ENCODE measurements around the gene PRR12.

The PRR12 gene

DNA sequence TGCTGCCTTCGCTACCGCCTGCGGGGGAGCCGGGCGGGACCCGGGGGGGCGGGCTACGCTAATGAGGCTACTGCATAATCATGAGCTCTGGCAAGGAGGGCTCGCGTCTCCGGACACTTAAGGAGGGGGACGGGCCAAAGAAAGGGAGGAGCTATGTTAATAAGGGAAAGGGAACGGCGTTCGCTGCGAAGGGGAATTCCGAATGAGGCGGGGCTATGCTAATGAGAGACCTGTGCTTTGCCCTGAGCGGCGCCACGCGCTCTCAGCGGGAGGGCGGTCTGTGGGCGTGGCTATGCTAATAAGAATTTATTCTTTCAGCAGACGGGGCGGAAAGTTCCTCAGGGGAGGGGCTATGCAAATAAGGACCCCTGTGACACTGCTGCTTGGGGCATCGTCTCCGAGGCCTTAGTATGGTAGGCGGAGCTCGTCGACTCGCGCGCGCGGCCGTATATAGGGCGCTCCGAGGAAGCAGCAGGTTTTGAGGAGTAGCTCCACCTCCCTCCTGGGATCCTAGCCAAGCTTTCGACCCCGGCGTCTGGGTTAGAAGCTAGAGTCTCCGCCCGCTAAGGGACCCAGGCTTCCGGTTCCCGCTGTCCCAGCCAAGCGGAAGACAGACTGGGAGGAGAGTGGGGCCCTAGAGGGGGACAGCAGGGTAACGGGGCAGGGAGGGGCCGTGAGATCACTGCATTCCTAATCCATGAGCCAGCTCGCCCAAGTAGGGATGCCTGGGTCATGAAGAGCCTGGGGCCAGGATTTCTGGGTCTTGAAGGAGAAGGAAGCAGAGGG, 49.3 kb downstream of the PRR12 start, which contains the start of gene RRAS:
Gene RRAS, minus strand, starts transcription at position 31 of the 786 bp plus-strand sequence. CDS start 45 bp downstream, outside the sequence.
- peak within 1 kb of the TSS; percentile 73 for H3K4me3 ChIP-seq (ENCODE audit: low read depth, low read length)

DNA sequence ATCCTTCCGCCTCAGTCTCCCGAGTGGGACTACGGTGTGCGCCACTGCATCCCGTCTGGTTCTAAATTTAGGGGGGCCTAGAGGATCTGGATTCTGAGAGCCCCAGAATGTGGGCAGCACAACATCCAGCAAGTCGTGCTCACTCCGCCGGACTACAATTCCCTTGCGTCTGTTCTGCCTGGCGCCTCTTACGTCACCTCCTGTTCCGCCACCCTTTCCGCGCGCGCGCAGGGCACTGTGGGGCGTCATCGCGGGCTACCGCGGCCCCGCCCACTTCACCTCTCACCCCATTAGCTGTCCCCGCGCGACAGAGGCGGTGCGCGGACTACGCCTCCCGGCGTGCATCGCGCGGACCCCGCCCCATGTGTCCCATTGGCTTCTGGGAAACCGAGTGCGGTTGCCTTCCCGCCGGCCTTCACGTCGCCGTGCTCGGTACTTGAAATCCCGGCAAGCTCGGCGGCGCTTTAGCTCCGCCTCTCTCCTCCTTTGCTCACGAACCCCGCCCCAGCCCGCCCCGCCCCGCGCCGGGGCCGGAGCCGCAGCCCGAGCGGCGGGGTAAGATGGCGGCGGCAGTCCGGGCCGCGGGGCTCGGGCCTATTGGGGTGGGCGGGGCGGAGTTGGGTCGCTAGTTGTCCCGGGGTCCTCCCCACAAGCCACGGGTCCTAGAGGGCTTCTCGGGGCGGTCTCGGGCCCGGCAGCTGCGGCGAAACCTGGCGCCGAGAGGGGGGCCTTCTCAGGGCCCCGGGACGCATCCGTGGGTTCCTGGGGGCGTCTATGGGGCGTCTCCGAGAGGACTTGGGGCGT, 50.9 kb downstream of the PRR12 start, which contains the start of gene SCAF1:
Gene SCAF1, plus strand, starts transcription at position 522 of the 804 bp plus-strand sequence. CDS start 2,818 bp downstream, outside the sequence.
- peak within 1 kb of the TSS; percentile 97 for H3K4me3 ChIP-seq (ENCODE audit: low read depth, low read length)
- TF ChIP-seq, protein P1, sequence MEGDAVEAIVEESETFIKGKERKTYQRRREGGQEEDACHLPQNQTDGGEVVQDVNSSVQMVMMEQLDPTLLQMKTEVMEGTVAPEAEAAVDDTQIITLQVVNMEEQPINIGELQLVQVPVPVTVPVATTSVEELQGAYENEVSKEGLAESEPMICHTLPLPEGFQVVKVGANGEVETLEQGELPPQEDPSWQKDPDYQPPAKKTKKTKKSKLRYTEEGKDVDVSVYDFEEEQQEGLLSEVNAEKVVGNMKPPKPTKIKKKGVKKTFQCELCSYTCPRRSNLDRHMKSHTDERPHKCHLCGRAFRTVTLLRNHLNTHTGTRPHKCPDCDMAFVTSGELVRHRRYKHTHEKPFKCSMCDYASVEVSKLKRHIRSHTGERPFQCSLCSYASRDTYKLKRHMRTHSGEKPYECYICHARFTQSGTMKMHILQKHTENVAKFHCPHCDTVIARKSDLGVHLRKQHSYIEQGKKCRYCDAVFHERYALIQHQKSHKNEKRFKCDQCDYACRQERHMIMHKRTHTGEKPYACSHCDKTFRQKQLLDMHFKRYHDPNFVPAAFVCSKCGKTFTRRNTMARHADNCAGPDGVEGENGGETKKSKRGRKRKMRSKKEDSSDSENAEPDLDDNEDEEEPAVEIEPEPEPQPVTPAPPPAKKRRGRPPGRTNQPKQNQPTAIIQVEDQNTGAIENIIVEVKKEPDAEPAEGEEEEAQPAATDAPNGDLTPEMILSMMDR (conservative IDR thresholded peaks at IDR 0.05; ENCODE audit: low read depth, low read length) = no peak
- DNase-seq (ENCODE audit: low read depth) = peak; percentile 100

More for the DNA sequence above, 49.3 kb downstream of the PRR12 start, which contains the start of gene RRAS:
- TF ChIP-seq, protein P1 (conservative IDR thresholded peaks at IDR 0.05; ENCODE audit: low read depth, low read length) = no peak
- DNase-seq (ENCODE audit: low read depth) = peak; percentile 100

DNA sequence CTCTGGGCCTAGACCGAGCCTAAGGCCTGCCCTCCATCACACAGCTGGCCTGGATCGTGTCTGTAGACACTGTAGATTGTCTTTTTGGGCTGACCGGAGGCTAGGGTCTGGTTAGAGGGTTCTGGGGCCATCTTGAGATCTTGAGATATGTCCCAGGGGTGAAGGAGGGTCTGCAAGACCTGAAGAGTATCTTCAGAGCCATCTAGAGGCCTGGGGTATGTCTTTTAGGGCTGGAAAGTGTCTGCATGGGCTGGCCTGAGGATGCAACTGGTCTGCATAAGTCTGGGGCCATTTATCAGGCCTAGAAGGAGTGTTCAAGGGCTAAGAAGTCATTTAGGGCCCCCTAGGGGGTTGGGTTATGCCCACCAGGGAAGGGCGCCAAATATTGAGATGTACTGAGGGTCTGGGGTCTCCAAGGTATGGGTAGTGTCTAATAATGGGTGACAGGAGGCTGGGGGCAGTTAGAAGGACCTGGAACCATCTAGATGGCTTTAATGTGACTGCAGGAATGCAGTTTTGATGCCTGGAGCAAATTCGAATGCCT, 51.6 kb downstream of the PRR12 start:
- TF ChIP-seq, protein P1 (conservative IDR thresholded peaks at IDR 0.05; ENCODE audit: low read depth, low read length) = no peak
- DNase-seq (ENCODE audit: low read depth) = no peak
- peak overlapping the region; percentile 97 for H3K4me3 ChIP-seq (ENCODE audit: low read depth, low read length)

DNA sequence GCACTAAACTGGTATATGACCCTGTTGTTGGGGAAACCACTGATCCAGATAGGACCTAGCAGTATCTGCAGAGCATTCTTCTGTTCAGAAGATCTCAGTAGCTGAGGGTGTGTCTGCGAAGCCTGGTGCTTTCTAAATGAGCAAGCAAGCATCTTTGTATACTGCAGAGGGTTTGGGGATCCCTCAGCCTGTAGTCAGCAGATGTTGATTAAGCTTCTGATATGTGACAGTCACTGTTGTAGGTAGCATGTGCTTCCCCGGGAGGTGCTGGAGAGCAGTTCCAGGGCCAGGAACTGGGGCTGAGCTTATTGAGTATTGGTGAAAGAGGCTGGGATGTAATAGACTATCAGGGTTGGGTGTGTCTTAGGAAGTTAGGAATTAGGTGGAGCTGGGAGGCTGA, 52.5 kb downstream of the PRR12 start:
- DNase-seq (ENCODE audit: low read depth) = no peak
- peak overlapping the region; percentile 17 for H3K4me3 ChIP-seq (ENCODE audit: low read depth, low read length)

DNA sequence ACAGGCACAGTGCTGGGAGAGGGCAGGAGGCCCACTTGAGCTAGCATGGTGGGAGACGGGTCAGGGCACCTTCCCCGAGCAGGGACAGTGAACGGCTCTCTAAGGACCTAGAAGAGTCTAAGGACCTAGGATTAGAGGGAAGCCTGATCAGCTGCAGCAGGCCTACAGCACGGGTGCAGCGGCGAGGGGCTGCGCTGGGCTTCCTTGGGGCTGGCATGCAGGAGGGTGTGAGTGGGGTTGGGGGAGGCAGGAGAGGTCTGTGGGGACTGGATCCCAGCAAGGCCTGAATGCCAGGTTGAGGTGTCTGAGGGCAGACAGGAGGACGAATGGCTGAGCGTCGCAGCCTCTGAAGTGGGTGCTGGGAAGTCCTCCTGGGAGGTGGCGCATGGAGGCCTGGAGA, 54.6 kb downstream of the PRR12 start:
- H3K4me3 ChIP-seq (ENCODE audit: low read depth, low read length) = no peak overlapping the region
- no peak for DNase-seq (ENCODE audit: low read depth)
- TF ChIP-seq, protein P1 (conservative IDR thresholded peaks at IDR 0.05; ENCODE audit: low read depth, low read length) = no peak

More for the DNA sequence above, 52.5 kb downstream of the PRR12 start:
- TF ChIP-seq, protein P1 (conservative IDR thresholded peaks at IDR 0.05; ENCODE audit: low read depth, low read length) = no peak

DNA sequence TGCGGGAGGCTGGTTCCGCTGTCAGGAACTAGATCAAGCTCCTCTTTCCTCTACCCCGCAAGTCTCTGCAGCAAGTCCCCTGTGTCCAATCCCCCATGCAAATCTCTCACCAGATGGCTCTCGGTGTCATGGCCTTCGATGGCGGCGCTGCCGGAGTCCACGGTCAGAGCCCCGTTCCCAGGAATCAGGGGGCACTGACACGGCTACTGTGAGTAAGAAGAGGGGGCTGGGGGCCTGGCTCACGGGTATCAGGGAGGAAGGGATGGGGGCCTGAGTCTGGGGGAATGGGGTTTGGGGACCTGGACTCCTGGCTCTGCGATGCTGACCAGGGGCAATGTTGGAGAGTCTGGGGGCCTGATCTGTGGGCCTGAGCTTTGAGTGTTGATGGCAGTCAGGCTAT, 55.0 kb downstream of the PRR12 start:
- no peak overlapping the region for H3K4me3 ChIP-seq (ENCODE audit: low read depth, low read length)
- DNase-seq (ENCODE audit: low read depth) = no peak
- TF ChIP-seq, protein P1 (conservative IDR thresholded peaks at IDR 0.05; ENCODE audit: low read depth, low read length) = no peak

Data from choroid plexus epithelial cell (primary cell).